Spleen (tissue), 7 donors: ENCODE data around the gene TECPR1.

Experiments
- POLR2AphosphoS5 ChIP-seq, 3 donors: sonication (generic); formaldehyde crosslinking; IDR thresholded peaks; one replicate each; pipeline ENCODE4 v1.5.1; 2017; ENCODE audit warnings: antibody characterized with exemption in 3 of 3
- TF ChIP-seq, protein P1 (sequence below), 11 experiments: fragments of 200-600 bp in 7 of 11; fragments of 450-650 bp in 4 of 11; sonication (generic) in 4 of 11; IDR thresholded peaks in 8 of 11; conservative IDR thresholded peaks in 3 of 11; 1 replicate in 7 of 11; 2 replicates in 4 of 11; pipeline versions ENCODE4 v1.4.0 to v1.8.0; 2016 to 2021; ENCODE audit warnings: antibody characterized with exemption in 11 of 11, inconsistent platforms in 4 of 11, mild to moderate bottlenecking in 1 of 11
- donor health status: DM: no; HTN: no; CAD: no; lungs with moderate emphysema.
- donor health status: DM: no; HTN: no; CAD: no.
- donor health status: DM: no; HTN: no; CAD: no.

DNA sequence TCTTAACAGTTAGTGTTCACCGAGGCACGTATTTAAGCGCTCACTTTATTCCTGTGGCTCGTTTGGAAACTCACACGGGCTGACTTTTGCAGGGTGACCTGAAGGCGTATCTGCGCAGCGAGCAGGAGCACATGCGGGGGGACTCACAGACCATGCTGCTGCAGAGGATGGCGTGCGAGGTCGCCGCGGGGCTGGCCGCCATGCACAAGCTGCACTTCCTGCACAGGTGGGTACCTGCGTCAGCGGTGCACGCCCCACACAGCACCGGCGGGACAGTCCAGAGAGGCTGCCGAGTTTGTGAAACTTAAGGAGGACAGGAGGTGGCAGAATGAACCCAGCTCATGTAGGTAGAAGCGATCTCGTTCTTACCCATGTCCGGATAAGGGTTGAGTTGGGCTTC lies 80.6 kb downstream of the TECPR1 start:
- TF ChIP-seq, protein P1, sequence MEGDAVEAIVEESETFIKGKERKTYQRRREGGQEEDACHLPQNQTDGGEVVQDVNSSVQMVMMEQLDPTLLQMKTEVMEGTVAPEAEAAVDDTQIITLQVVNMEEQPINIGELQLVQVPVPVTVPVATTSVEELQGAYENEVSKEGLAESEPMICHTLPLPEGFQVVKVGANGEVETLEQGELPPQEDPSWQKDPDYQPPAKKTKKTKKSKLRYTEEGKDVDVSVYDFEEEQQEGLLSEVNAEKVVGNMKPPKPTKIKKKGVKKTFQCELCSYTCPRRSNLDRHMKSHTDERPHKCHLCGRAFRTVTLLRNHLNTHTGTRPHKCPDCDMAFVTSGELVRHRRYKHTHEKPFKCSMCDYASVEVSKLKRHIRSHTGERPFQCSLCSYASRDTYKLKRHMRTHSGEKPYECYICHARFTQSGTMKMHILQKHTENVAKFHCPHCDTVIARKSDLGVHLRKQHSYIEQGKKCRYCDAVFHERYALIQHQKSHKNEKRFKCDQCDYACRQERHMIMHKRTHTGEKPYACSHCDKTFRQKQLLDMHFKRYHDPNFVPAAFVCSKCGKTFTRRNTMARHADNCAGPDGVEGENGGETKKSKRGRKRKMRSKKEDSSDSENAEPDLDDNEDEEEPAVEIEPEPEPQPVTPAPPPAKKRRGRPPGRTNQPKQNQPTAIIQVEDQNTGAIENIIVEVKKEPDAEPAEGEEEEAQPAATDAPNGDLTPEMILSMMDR (IDR thresholded peaks at IDR 0.05 in 8 of 11, conservative IDR thresholded peaks at IDR 0.05 in 3 of 11), result no peak
- no peak for TF ChIP-seq POLR2AphosphoS5 (IDR thresholded peaks at IDR 0.05)
